GM19240 (cell line): Measurements from ENCODE around the gene CRYBA2.

Experiments
- DNase-seq: peaks from one replicate; pipeline ENCODE4 v3.0.0; 2011; ENCODE audit warnings: low spot score; ENCODE audit not compliant: insufficient read length

Gene CRYBA2

GRCh38 chr2:218999021-218999880, 6.0 kb upstream of the CRYBA2 start:
- DNase-seq = no peak

- no peak for DNase-seq
Observed at GRCh38 chr2:218998414-218999002, 5.3 kb upstream of the CRYBA2 start.

GRCh38 chr2:218997731-218998130, 4.5 kb upstream of the CRYBA2 start:
- DNase-seq = no peak

GRCh38 chr2:218996937-218997336, 3.7 kb upstream of the CRYBA2 start:
- no peak for DNase-seq

GRCh38 chr2:218995972-218996711, 2.9 kb upstream of the CRYBA2 start:
- DNase-seq = peak; percentile 91

- no peak for DNase-seq
Observed at GRCh38 chr2:218995561-218995960, 2.3 kb upstream of the CRYBA2 start.

- no peak for DNase-seq
Observed at GRCh38 chr2:218992703-218993344, 398 bp downstream of the CRYBA2 start.

- no peak for DNase-seq
Observed at GRCh38 chr2:218992196-218992595, 1.0 kb downstream of the CRYBA2 start.

- DNase-seq = no peak
Observed at GRCh38 chr2:218991674-218992168, 1.5 kb downstream of the CRYBA2 start.

GRCh38 chr2:218990612-218991011, 2.6 kb downstream of the CRYBA2 start:
- no peak for DNase-seq

GRCh38 chr2:218990052-218990451, 3.2 kb downstream of the CRYBA2 start:
- no peak for DNase-seq

GRCh38 chr2:218988650-218989049, 4.6 kb downstream of the CRYBA2 start:
- no peak for DNase-seq

GRCh38 chr2:218988164-218988563, 5.1 kb downstream of the CRYBA2 start:
- no peak for DNase-seq

GRCh38 chr2:218986148-218986761, 7.0 kb downstream of the CRYBA2 start:
- DNase-seq = no peak

- DNase-seq = no peak
Observed at GRCh38 chr2:218985325-218986091, 7.7 kb downstream of the CRYBA2 start.

- DNase-seq = no peak
Observed at GRCh38 chr2:218985021-218985324, 8.2 kb downstream of the CRYBA2 start, which contains the start of gene FEV. FEV (minus strand) TSS chr2:218985184; CDS start chr2:218985075, 109 bp downstream.

- no peak for DNase-seq
Observed at GRCh38 chr2:218984239-218985020, 8.8 kb downstream of the CRYBA2 start.

GRCh38 chr2:218983934-218984238, 9.3 kb downstream of the CRYBA2 start:
- DNase-seq = no peak

GRCh38 chr2:218983263-218983933, 9.8 kb downstream of the CRYBA2 start:
- no peak for DNase-seq
